Measurements from ENCODE around the gene MED12. TPM values are rescaled to one million over a fixed set of nuclear protein-coding genes. Genes with fewer than 3 reads are reported as not detected.
A peak's percentile ranks its signal among the peaks of the same experiment; 100 is the strongest.

The MED12 gene
- total RNA-seq, 2 donors from 2014 or later: 68.5 to 72.9 TPM

GRCh38 chrX:71098951-71099506, 19.4 kb upstream of the MED12 start:
- ATAC-seq: no peak
- no peak overlapping the region for H3K4me3 Mint-ChIP-seq
- H3K4me1 Mint-ChIP-seq (ENCODE audit: low read depth in 2 of 2): peaks cover 28 to 49% of the 10 kb centered on the region in 2 donors
- no peak for DNase-seq (ENCODE audit: low spot score)
- peak overlapping the region; percentile 30 to 69 for H3K27ac Mint-ChIP-seq
- H3K9me3 Mint-ChIP-seq: no peaks in the 10 kb centered on the region
- H3K36me3 Mint-ChIP-seq: no peaks in the 10 kb centered on the region
- H3K27me3 Mint-ChIP-seq: peaks cover 0 to 14% of the 10 kb centered on the region in 2 donors

- H3K4me3 Mint-ChIP-seq: no peak overlapping the region
- peak overlapping the region; percentile 30 to 69 for H3K27ac Mint-ChIP-seq
- DNase-seq (ENCODE audit: low spot score) (no peak), ATAC-seq (no peak)
- peaks cover 0 to 13% of the 10 kb centered on the region in 2 donors for H3K27me3 Mint-ChIP-seq
- H3K4me1 Mint-ChIP-seq (ENCODE audit: low read depth in 2 of 2): peaks cover 34 to 56% of the 10 kb centered on the region in 2 donors
- H3K9me3 Mint-ChIP-seq: no peaks in the 10 kb centered on the region
- no peaks in the 10 kb centered on the region for H3K36me3 Mint-ChIP-seq
Measured at GRCh38 chrX:71099736-71100135, 18.7 kb upstream of the MED12 start.

DNA sequence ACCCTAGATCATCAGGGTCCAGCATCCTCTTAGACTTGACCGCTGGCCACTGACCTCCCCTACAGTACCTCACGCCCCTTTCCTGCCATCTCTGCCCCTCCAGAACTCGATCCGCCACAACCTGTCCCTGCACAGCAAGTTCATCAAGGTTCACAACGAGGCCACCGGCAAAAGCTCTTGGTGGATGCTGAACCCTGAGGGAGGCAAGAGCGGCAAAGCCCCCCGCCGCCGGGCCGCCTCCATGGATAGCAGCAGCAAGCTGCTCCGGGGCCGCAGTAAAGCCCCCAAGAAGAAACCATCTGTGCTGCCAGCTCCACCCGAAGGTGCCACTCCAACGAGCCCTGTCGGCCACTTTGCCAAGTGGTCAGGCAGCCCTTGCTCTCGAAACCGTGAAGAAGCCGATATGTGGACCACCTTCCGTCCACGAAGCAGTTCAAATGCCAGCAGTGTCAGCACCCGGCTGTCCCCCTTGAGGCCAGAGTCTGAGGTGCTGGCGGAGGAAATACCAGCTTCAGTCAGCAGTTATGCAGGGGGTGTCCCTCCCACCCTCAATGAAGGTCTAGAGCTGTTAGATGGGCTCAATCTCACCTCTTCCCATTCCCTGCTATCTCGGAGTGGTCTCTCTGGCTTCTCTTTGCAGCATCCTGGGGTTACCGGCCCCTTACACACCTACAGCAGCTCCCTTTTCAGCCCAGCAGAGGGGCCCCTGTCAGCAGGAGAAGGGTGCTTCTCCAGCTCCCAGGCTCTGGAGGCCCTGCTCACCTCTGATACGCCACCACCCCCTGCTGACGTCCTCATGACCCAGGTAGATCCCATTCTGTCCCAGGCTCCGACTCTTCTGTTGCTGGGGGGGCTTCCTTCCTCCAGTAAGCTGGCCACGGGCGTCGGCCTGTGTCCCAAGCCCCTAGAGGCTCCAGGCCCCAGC, 17.6 kb upstream of the MED12 start:
- no peak for ATAC-seq
- peaks cover 31 to 58% of the 10 kb centered on the region in 2 donors for H3K4me1 Mint-ChIP-seq (ENCODE audit: low read depth in 2 of 2)
- no peak for DNase-seq (ENCODE audit: low spot score)
- peaks cover 0 to 10% of the 10 kb centered on the region in 2 donors for H3K27me3 Mint-ChIP-seq
- no peaks in the 10 kb centered on the region for H3K9me3 Mint-ChIP-seq
- H3K4me3 Mint-ChIP-seq: no peak overlapping the region
- no peaks in the 10 kb centered on the region for H3K36me3 Mint-ChIP-seq
- H3K27ac Mint-ChIP-seq: peak overlapping the region; percentile 33 to 45

- H3K27me3 Mint-ChIP-seq: peaks cover 0 to 10% of the 10 kb centered on the region in 2 donors
- no peak for DNase-seq (ENCODE audit: low spot score)
- no peaks in the 10 kb centered on the region for H3K9me3 Mint-ChIP-seq
- H3K4me3 Mint-ChIP-seq: no peak overlapping the region
- ATAC-seq: no peak
- peaks cover 43 to 65% of the 10 kb centered on the region in 2 donors for H3K4me1 Mint-ChIP-seq (ENCODE audit: low read depth in 2 of 2)
- H3K27ac Mint-ChIP-seq: peak overlapping the region; percentile 87 to 91
- H3K36me3 Mint-ChIP-seq: peaks cover 6% of the 10 kb centered on the region
Measured at GRCh38 chrX:71102292-71102691, 16.1 kb upstream of the MED12 start.

DNA sequence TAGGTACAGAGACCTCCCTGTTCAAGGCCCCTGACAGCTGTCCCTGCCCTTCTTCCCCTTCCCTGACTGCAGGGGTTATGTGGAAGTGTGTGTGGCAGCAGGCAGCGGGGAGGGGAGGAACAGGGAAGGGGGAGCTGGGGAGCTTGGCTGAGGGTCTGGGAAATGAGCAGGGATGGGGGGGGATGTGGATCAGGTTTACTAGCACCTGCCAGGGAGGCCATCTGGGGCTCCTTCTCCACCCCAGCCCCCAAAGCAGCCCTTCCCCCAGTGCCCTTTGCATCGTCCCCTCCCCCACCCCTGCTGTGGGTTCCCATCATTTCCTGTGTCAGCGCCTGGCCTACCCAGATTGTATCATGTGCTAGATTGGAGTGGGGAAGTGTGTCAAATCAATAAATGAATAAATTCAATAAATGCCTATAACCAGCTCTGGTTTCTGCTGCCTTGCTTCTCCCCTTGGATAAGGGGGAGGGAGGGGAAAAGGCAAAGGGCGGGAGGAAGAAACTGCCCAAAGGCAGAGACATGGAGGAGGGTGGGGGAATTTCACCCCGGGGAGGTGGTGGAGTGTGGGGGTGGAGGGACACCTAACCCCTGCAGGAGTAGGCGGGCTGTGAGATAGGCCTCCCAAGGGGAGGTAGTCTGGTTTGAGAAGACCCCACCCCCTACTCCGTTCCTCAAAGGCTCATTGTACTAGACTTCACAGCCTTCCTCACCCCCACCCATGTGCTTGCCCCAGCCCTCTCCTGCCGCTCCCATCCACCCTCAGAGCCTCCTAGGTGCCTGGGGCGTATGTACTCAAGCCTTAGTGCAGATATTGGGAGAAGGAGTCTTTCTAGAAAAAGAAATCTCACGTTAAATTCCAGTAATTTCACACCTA, 15.0 kb upstream of the MED12 start:
- H3K36me3 Mint-ChIP-seq: peaks cover 11% of the 10 kb centered on the region

GRCh38 chrX:71105628-71106027, 12.8 kb upstream of the MED12 start:
- Mint-ChIP-seq H3K9me3 (no peaks in the 10 kb centered on the region), H3K4me1 (ENCODE audit: low read depth in 2 of 2) (peaks cover 64 to 70% of the 10 kb centered on the region in 2 donors), H3K36me3 (peaks cover 20% of the 10 kb centered on the region), H3K27me3 (peaks cover 0 to 3% of the 10 kb centered on the region in 2 donors), H3K4me3 (peak overlapping the region; percentile 88), H3K27ac (peak overlapping the region; percentile 91 to 98)
- no peak for ATAC-seq
- no peak for DNase-seq (ENCODE audit: low spot score)

More for the DNA sequence above, 15.0 kb upstream of the MED12 start:
- peak overlapping the region; percentile 90 for H3K4me3 Mint-ChIP-seq
- DNase-seq (ENCODE audit: low spot score) (peak; percentile 69), ATAC-seq (peak; percentile 72 to 77)
- H3K27me3 Mint-ChIP-seq: peaks cover 0 to 10% of the 10 kb centered on the region in 2 donors
- peak overlapping the region; percentile 87 to 91 for H3K27ac Mint-ChIP-seq
- peaks cover 53 to 69% of the 10 kb centered on the region in 2 donors for H3K4me1 Mint-ChIP-seq (ENCODE audit: low read depth in 2 of 2)
- H3K9me3 Mint-ChIP-seq: no peaks in the 10 kb centered on the region

DNA sequence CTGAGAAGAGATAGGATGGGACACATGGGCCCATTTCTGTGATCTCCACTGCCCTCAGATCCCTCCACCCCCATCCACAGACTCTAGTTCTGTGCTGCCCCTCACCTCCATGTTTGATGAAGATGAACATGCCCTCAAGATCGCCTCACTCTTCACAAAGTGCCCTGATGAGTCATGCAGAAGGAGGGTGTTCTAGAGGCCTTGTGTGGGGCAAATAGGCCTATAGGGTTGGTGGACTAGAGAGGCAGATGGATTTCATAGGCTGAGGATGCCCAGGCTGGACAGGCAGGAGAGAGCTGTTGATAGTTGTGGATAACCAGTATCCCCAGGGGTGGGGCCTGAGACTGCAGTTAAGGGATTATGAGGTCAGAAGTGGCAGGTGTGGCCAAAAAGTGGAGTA, 12.0 kb upstream of the MED12 start, which contains the start of gene CXorf65:
Gene CXorf65, minus strand, starts transcription at position 314 of the 400 bp plus-strand sequence. Its CDS starts 184 bp downstream, at position 130.
- H3K36me3 Mint-ChIP-seq: peaks cover 25% of the 10 kb centered on the region
- ATAC-seq: peak in 1 of 2 donors; percentile 48
- no peaks in the 10 kb centered on the region for H3K9me3 Mint-ChIP-seq
- H3K4me1 Mint-ChIP-seq (ENCODE audit: low read depth in 2 of 2): peaks cover 63 to 64% of the 10 kb centered on the region in 2 donors
- H3K27ac Mint-ChIP-seq: peak within 1 kb of the TSS; percentile 91 to 98
- no peak for DNase-seq (ENCODE audit: low spot score)
- H3K4me3 Mint-ChIP-seq: peak within 1 kb of the TSS; percentile 98
- H3K27me3 Mint-ChIP-seq: peaks cover 0 to 3% of the 10 kb centered on the region in 2 donors

- Mint-ChIP-seq H3K36me3 (peaks cover 25% of the 10 kb centered on the region), H3K4me3 (peak overlapping the region; percentile 98), H3K27ac (peak overlapping the region; percentile 91 to 98), H3K27me3 (peaks cover 0 to 3% of the 10 kb centered on the region in 2 donors), H3K9me3 (no peaks in the 10 kb centered on the region), H3K4me1 (ENCODE audit: low read depth in 2 of 2) (peaks cover 65 to 71% of the 10 kb centered on the region in 2 donors)
- no peak for DNase-seq (ENCODE audit: low spot score)
- no peak for ATAC-seq
Measured at GRCh38 chrX:71107245-71107644, 11.2 kb upstream of the MED12 start.

DNA sequence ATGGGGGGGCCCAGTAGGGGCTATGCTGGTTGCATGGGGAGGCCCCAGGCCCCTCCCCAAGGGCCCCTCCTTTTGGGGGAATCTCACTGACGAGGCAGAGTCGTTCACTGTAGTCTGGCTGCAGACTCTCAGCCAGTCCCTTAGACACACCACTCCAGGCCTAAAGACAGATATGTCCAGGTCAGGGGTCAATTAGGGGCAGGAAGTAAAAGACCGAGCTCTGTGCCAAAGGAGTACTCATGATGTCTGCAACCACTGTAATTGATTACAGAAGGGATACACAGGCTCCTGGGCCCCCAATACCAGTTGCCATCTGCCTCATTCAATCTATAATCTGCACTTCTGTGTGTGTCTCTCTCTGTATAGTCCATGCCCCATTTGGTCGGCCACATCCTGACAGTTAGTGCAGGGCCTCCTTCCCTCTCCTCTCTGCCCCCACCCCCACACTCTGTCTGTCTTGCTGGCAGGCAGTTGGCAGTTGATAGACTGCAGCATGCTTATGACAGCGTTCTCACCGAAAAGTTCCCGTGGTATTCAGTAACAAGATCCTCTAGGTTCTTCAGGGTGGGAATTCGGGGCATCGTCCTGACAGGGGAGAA, 10.5 kb upstream of the MED12 start:
- Mint-ChIP-seq H3K27me3 (peaks cover 0 to 3% of the 10 kb centered on the region in 2 donors), H3K4me3 (peak overlapping the region; percentile 98), H3K36me3 (peaks cover 25% of the 10 kb centered on the region), H3K4me1 (ENCODE audit: low read depth in 2 of 2) (peaks cover 63 to 70% of the 10 kb centered on the region in 2 donors), H3K27ac (peak overlapping the region; percentile 91 to 98), H3K9me3 (no peaks in the 10 kb centered on the region)
- peak in 1 of 2 donors; percentile 41 for ATAC-seq
- DNase-seq (ENCODE audit: low spot score): no peak

DNA sequence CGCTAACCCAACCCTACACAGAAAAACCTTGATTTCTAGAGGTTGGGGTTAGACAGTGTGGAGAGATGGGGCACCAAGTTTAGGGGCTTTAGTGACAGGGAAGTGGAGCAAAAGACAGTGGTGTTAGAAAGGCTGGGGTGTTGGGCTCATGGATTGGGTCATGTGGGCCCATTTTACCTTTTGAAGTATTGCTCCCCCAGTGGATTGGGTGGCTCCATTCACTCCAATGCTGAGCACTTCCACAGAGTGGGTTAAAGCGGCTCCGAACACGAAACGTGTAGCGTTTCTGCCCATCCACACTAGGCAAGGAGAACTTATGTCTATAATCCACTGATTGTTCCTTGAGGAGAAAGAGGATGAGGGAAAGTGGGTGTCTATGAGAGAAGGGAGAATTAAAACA, 9.3 kb upstream of the MED12 start:
- H3K4me3 Mint-ChIP-seq: peak overlapping the region; percentile 98
- no peak for ATAC-seq
- peaks cover 0 to 6% of the 10 kb centered on the region in 2 donors for H3K27me3 Mint-ChIP-seq
- peaks cover 25% of the 10 kb centered on the region for H3K36me3 Mint-ChIP-seq
- H3K4me1 Mint-ChIP-seq (ENCODE audit: low read depth in 2 of 2): peaks cover 55 to 71% of the 10 kb centered on the region in 2 donors
- H3K9me3 Mint-ChIP-seq: no peaks in the 10 kb centered on the region
- peak overlapping the region; percentile 91 to 98 for H3K27ac Mint-ChIP-seq
- DNase-seq (ENCODE audit: low spot score): no peak

- H3K4me3 Mint-ChIP-seq: peak within 1 kb of the TSS; percentile 98
- DNase-seq (ENCODE audit: low spot score) (peak; percentile 89), ATAC-seq (peak; percentile 94 to 95)
- H3K4me1 Mint-ChIP-seq (ENCODE audit: low read depth in 2 of 2): peaks cover 40 to 54% of the 10 kb centered on the region in 2 donors
- no peaks in the 10 kb centered on the region for H3K9me3 Mint-ChIP-seq
- H3K36me3 Mint-ChIP-seq: peaks cover 24% of the 10 kb centered on the region
- H3K27ac Mint-ChIP-seq: peak within 1 kb of the TSS; percentile 91 to 98
- peaks cover 0 to 6% of the 10 kb centered on the region in 2 donors for H3K27me3 Mint-ChIP-seq
Measured at GRCh38 chrX:71111141-71111843, 7.1 kb upstream of the MED12 start, which contains the start of gene IL2RG. Gene IL2RG, minus strand, starts transcription at chrX:71111577. Its CDS starts 38 bp downstream, at chrX:71111539.

GRCh38 chrX:71111921-71112431, 6.4 kb upstream of the MED12 start:
- H3K9me3 Mint-ChIP-seq: no peaks in the 10 kb centered on the region
- H3K4me1 Mint-ChIP-seq (ENCODE audit: low read depth in 2 of 2): peaks cover 37 to 48% of the 10 kb centered on the region in 2 donors
- peaks cover 0 to 6% of the 10 kb centered on the region in 2 donors for H3K27me3 Mint-ChIP-seq
- peak overlapping the region; percentile 91 to 98 for H3K27ac Mint-ChIP-seq
- DNase-seq (ENCODE audit: low spot score) (no peak), ATAC-seq (peak; percentile 16 to 36)
- peak overlapping the region; percentile 98 for H3K4me3 Mint-ChIP-seq
- H3K36me3 Mint-ChIP-seq: peaks cover 19% of the 10 kb centered on the region
